GM12878 (cell line): ENCODE results near the gene WASF1. TPM values are rescaled to one million over a fixed set of nuclear protein-coding genes. Genes with fewer than 3 reads are reported as not detected.
"Not testable (repeated sequence)": the region's sequence is repeated elsewhere in the genome, so short reads cannot be mapped to it uniquely, and the experiment has no call there.

ENCODE experiments used
- ATAC-seq: fragments of 200-7000 bp; cut with Tn5 transposase; 3 replicates; pipeline ENCODE4 v1.9.1; 2020; ENCODE audit warnings: mild to moderate bottlenecking, moderate library complexity
- BruUV-seq: library from RNA; stranded (reverse); fragments of 400-500 nt; replicated peaks from 2 replicates; lab custom pipeline; 2021; lab: Mats Ljungman, UMichigan
- CTCF ChIA-PET: fragments of 300-600 bp; sonication (Branson Sonifier 250); formaldehyde crosslinking; extraction: SDS; loops from one replicate; lab custom pipeline; 2021; ENCODE audit warnings: inconsistent platforms; lab: Yijun Ruan, JAX
- POLR2A ChIA-PET: fragments of 350-600 bp; formaldehyde crosslinking; extraction: SDS; loops from one replicate; lab custom pipeline; 2021; ENCODE audit warnings: inconsistent platforms; lab: Charles Lee
- RAD21 ChIA-PET: fragments of 300-600 bp; sonication (Branson Sonifier 250); formaldehyde crosslinking; loops from one replicate; lab custom pipeline; 2023; ENCODE audit warnings: antibody characterized with exemption; ENCODE audit not compliant: unreplicated experiment; lab: Charles Lee
- SMC1A ChIA-PET: fragments of 300-600 bp; sonication (Branson Sonifier 250); formaldehyde crosslinking; loops from one replicate; lab custom pipeline; 2023; ENCODE audit not compliant: unreplicated experiment, uncharacterized antibody; lab: Charles Lee
- DNase-seq: peaks from one replicate; pipeline ENCODE4 v3.0.0-alpha.2; 2011; ENCODE audit warnings: low read depth, low spot score
- FAIRE-seq: peaks from 3 replicates; lab custom pipeline; 2011; peaks lifted over from hg19 to GRCh38; lab: Jason Lieb, UNC
- H2AFZ ChIP-seq: 2 replicates; pipeline ENCODE4 v1.6.0; 2011; ENCODE audit warnings: low read depth, low read length, control low read depth; ENCODE audit not compliant: control insufficient read depth
- H3K27ac ChIP-seq: 2 replicates; pipeline ENCODE4 v1.5.1; 2011; ENCODE audit warnings: control low read depth; ENCODE audit not compliant: control insufficient read depth, insufficient read depth
- H3K27me3 ChIP-seq, 2 experiments: replicated peaks in 1 of 2; 2 replicates each; pipeline versions ENCODE4 v1.6.0 to v1.6.1; 2011; ENCODE audit warnings: low read length in 1 of 2; ENCODE audit not compliant: control insufficient read depth in 2 of 2, insufficient read depth in 2 of 2
- H3K36me3 ChIP-seq, 2 experiments: 2 replicates each; pipeline ENCODE4 v1.5.1; 2011; ENCODE audit warnings: low read length in 1 of 2; ENCODE audit not compliant: control insufficient read depth in 2 of 2, insufficient read depth in 2 of 2
- H3K4me1 ChIP-seq: 2 replicates; pipeline ENCODE4 v1.6.1; 2011; ENCODE audit warnings: mild to moderate bottlenecking, low read length, moderate library complexity, mixed read lengths; ENCODE audit not compliant: control insufficient read depth, insufficient read depth
- H3K4me2 ChIP-seq: 2 replicates; pipeline ENCODE4 v1.6.0; 2011; ENCODE audit warnings: control low read depth; ENCODE audit not compliant: control insufficient read depth, insufficient read depth
- H3K4me3 ChIP-seq: fragments of 200-600 bp; sonication (generic); 2 replicates; pipeline ENCODE4 v1.5.1; 2016
- H3K79me2 ChIP-seq: 2 replicates; pipeline ENCODE4 v1.6.0; 2011; ENCODE audit warnings: low read length; ENCODE audit not compliant: control insufficient read depth, insufficient read depth
- H3K9ac ChIP-seq: 2 replicates; pipeline ENCODE4 v1.8.0; 2011; ENCODE audit warnings: low read length, control low read depth, mixed read lengths; ENCODE audit not compliant: control insufficient read depth, insufficient read depth
- H3K9me3 ChIP-seq: replicated peaks from 3 replicates; pipeline ENCODE4 v1.5.1; 2011; ENCODE audit warnings: mild to moderate bottlenecking, low read length; ENCODE audit not compliant: control insufficient read depth, insufficient read depth
- H4K20me1 ChIP-seq: 2 replicates; pipeline ENCODE4 v1.6.0; 2011; ENCODE audit not compliant: control insufficient read depth, insufficient read depth
- JUND ChIP-seq: IDR thresholded peaks from 2 replicates; pipeline ENCODE4 v1.6.1; 2012; ENCODE audit warnings: low read depth, mild to moderate bottlenecking, low read length, improper control_type of control experiment, moderate library complexity
- MTA3 ChIP-seq: IDR thresholded peaks from 2 replicates; pipeline ENCODE4 v1.6.1; 2012; ENCODE audit warnings: low read length, inconsistent platforms, borderline replicate concordance
- SUZ12 ChIP-seq: fragments of 200-600 bp; sonication (generic); IDR thresholded peaks from one replicate; pipeline ENCODE4 v1.6.1; 2018; ENCODE audit warnings: antibody characterized with exemption, mild to moderate bottlenecking; ENCODE audit not compliant: unreplicated experiment
- TCF12 ChIP-seq: IDR thresholded peaks from 2 replicates; pipeline ENCODE4 v1.6.1; 2011; ENCODE audit warnings: low read depth, mild to moderate bottlenecking, low read length
- WGBS: methylation state at CpG from one replicate; pipeline ENCODE4 v1.1.6; 2016; ENCODE audit warnings: low lambda C conversion rate; ENCODE audit not compliant: insufficient replicate concordance, insufficient coverage; ENCODE audit errors: missing lambda C conversion rate; 5-methylcytosine and 5-hydroxymethylcytosine counted together
- in situ Hi-C: fragments of 300-500 bp; cut with MboI; formaldehyde crosslinking; loops from 9 replicates; pipeline ENCODE4 v1.14.3; 2018; ENCODE audit warnings: mixed read lengths
- intact Hi-C: fragments of 100-400 bp; cut with micrococcal nuclease; formaldehyde crosslinking; loops from one replicate; pipeline ENCODE4 v1.14.2; 2022; ENCODE audit not compliant: unreplicated experiment
- polyA plus RNA-seq, 11 experiments: library from polyadenylated mRNA; depleted of rRNA in 4 of 11; unstranded in 6 of 11; stranded (reverse) in 5 of 11; fragments of >200 nt; fragmentation: Nextera tagmentation in 4 of 11; fragmentation: Illumina TruSeq in 1 of 11; extraction: Ambion mirVana in 4 of 11; extraction: Trizol in 1 of 11; gene quantifications; 1 replicate in 1 of 11; 2 replicates in 10 of 11; pipeline versions ENCODE4 v1.2.1 to v1.2.3, GENCODE V29; 2011 to 2016; ENCODE audit warnings: inconsistent platforms in 2 of 11, missing spikeins in 2 of 11, low read depth in 1 of 11
- total RNA-seq, 4 experiments: library from RNA; depleted of rRNA in 3 of 4; stranded (reverse); fragments of >200 nt in 3 of 4; fragmentation: Illumina TruSeq in 1 of 4; extraction: Trizol in 1 of 4; gene quantifications; 2 replicates each; pipeline versions ENCODE4 v1.2.1 to v1.2.3, GENCODE V29; 2013 to 2021
- TF ChIP-seq, protein P1 (sequence below): fragments of 450-650 bp; formaldehyde crosslinking; IDR thresholded peaks from 2 replicates; pipeline ENCODE4 v1.4.0; 2022; ENCODE audit warnings: mild to moderate bottlenecking, moderate library complexity

WASF1 gene
- total and polyA plus RNA-seq, 10 of the 15 experiments (the other 5 are each of a cell fraction or from before 2014, with no cell fraction given): 1.3 to 10.2 (median 4.5) TPM

GRCh38 chr6:110125361-110125760 lies 54.1 kb downstream of the WASF1 start (continued):
- TF ChIP-seq, protein P1, sequence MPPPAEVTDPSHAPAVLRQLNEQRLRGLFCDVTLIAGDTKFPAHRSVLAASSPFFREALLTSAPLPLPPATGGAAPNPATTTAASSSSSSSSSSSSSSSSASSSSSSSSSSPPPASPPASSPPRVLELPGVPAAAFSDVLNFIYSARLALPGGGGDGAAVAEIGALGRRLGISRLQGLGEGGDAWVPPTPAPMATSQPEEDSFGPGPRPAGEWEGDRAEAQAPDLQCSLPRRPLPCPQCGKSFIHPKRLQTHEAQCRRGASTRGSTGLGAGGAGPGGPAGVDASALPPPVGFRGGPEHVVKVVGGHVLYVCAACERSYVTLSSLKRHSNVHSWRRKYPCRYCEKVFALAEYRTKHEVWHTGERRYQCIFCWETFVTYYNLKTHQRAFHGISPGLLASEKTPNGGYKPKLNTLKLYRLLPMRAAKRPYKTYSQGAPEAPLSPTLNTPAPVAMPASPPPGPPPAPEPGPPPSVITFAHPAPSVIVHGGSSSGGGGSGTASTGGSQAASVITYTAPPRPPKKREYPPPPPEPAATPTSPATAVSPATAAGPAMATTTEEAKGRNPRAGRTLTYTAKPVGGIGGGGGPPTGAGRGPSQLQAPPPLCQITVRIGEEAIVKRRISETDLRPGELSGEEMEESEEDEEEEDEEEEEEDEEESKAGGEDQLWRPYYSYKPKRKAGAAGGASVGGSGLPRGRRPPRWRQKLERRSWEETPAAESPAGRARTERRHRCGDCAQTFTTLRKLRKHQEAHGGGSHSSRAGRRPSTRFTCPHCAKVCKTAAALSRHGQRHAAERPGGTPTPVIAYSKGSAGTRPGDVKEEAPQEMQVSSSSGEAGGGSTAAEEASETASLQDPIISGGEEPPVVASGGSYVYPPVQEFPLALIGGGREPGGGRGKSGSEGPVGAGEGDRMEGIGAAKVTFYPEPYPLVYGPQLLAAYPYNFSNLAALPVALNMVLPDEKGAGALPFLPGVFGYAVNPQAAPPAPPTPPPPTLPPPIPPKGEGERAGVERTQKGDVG (CRISPR knock-in tag): no peak
- TF ChIP-seq TCF12: no peak
- TF ChIP-seq SUZ12: no peak
- no peak for TF ChIP-seq JUND
- no peak for TF ChIP-seq MTA3

DNA sequence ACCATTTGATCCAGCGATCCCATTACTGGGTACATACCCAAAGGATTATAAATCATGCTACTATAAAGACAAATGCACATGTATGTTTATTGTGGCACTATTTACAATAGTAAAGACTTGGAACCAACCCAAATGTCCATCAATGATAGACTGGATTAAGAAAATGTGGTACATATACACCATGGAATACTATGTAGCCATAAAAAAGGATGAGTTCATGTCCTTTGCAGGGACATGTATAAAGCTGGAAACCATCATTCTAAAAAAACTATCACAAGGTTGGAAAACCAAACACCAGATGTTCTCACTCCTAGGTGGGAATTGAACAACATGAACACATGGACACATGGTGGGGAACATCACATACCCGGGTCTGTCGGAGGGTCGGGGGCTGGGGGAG lies 57.8 kb downstream of the WASF1 start:
- ATAC-seq, in situ Hi-C loops, H3K36me3 ChIP-seq, RAD21 ChIA-PET, H3K4me3 ChIP-seq, FAIRE-seq, H2AFZ ChIP-seq, DNase-seq, H3K27me3 ChIP-seq, SMC1A ChIA-PET, intact Hi-C loops, BruUV-seq, H3K4me2 ChIP-seq, H3K4me1 ChIP-seq, POLR2A ChIA-PET, H4K20me1 ChIP-seq, H3K27ac ChIP-seq, H3K79me2 ChIP-seq, H3K9me3 ChIP-seq, H3K9ac ChIP-seq, CTCF ChIA-PET: not testable (repeated sequence)
- WGBS: 73% methylated on average over 4 of the region's 4 CpGs
